ENCODE data around the gene ZNF598. TPM values are rescaled to one million over a fixed set of nuclear protein-coding genes. Genes with fewer than 3 reads are reported as not detected.
A peak's percentile ranks its signal among the peaks of the same experiment; 100 is the strongest.

The ZNF598 gene
- total and polyA plus RNA-seq, 2 of the 13 experiments (the other 11 are each of a cell fraction or from before 2014, with no cell fraction given): 13.5 to 14.2 TPM

GRCh38 chr16:2023092-2024031, 13.7 kb upstream of the ZNF598 start (continued):
- TF ChIP-seq ZSCAN22 (CRISPR knock-in tag; IDR thresholded peaks at IDR 0.05): peak; percentile 92
- no peak for TF ChIP-seq TBL1XR1 (IDR thresholded peaks at IDR 0.05; ENCODE audit: borderline replicate concordance, low read length, partially characterized antibody)
- 0 out of 2 replicates have a peak, but pooled peaks have one; percentile 14 for TF ChIP-seq BRF2 (CRISPR knock-in tag; IDR thresholded peaks at IDR 0.05)
- TF ChIP-seq NR2C2 (CRISPR knock-in tag; IDR thresholded peaks at IDR 0.05; ENCODE audit: borderline replicate concordance): no peak
- no peak for TF ChIP-seq ZBTB37 (CRISPR knock-in tag; IDR thresholded peaks at IDR 0.05)
- TF ChIP-seq TSC22D2 (CRISPR knock-in tag; IDR thresholded peaks at IDR 0.05; ENCODE audit: borderline replicate concordance): no peak
- no peak for TF ChIP-seq PRDM4 (CRISPR knock-in tag; IDR thresholded peaks at IDR 0.05; ENCODE audit: borderline replicate concordance)
- TF ChIP-seq ESRRA (CRISPR knock-in tag; IDR thresholded peaks at IDR 0.05; ENCODE audit: low read depth): no peak
- no peak for TF ChIP-seq ISL2 (CRISPR knock-in tag; IDR thresholded peaks at IDR 0.05)
- no peak for TF ChIP-seq PRMT3 (CRISPR knock-in tag; IDR thresholded peaks at IDR 0.05; ENCODE audit: borderline replicate concordance, low read depth)
- no peak for TF ChIP-seq NFKBIZ (CRISPR knock-in tag; IDR thresholded peaks at IDR 0.05)
- no peak for TF ChIP-seq ZFP1 (CRISPR knock-in tag; IDR thresholded peaks at IDR 0.05)
- peak; percentile 83 for TF ChIP-seq GABPB1 (CRISPR knock-in tag; IDR thresholded peaks at IDR 0.05)
- TF ChIP-seq ZNF317 (CRISPR knock-in tag; IDR thresholded peaks at IDR 0.05): no peak; the same call in 1 of the 2 replicates
- TF ChIP-seq ZNF558 (CRISPR knock-in tag; IDR thresholded peaks at IDR 0.05; ENCODE audit: borderline replicate concordance): no peak
- no peak for TF ChIP-seq MYNN (CRISPR knock-in tag; IDR thresholded peaks at IDR 0.05; ENCODE audit: low read depth)
- no peak for TF ChIP-seq CCDC6 (CRISPR knock-in tag; IDR thresholded peaks at IDR 0.05)
- no peak for TF ChIP-seq ZBTB14 (CRISPR knock-in tag; IDR thresholded peaks at IDR 0.05)
- no peak for TF ChIP-seq ZFAT (CRISPR knock-in tag; conservative IDR thresholded peaks at IDR 0.05)
- peak; percentile 41; the same call in 1 of the 2 replicates for TF ChIP-seq ZNF580 (CRISPR knock-in tag; IDR thresholded peaks at IDR 0.05; ENCODE audit: borderline replicate concordance, low read depth)
- TF ChIP-seq ETV6 (CRISPR knock-in tag; conservative IDR thresholded peaks at IDR 0.05): 0 out of 2 replicates have a peak, but pooled peaks have one; percentile 59
- TF ChIP-seq RBAK (CRISPR knock-in tag; IDR thresholded peaks at IDR 0.05): no peak
- no peak; the same call in 1 of the 2 replicates for TF ChIP-seq ZNF160 (CRISPR knock-in tag; IDR thresholded peaks at IDR 0.05)

Measured in HepG2 (cell line).